Measurements from ENCODE around the gene C4orf50.

- TF ChIP-seq CTCF (IDR thresholded peaks at IDR 0.05; ENCODE audit: poor library complexity, severe bottlenecking) (no peak), MXI1 (conservative IDR thresholded peaks at IDR 0.05; ENCODE audit: poor library complexity, severe bottlenecking) (no peak), TAF1 (IDR thresholded peaks at IDR 0.05; ENCODE audit: low read depth) (no peak), SMC3 (conservative IDR thresholded peaks at IDR 0.05; ENCODE audit: poor library complexity) (no peak), EP300 (conservative IDR thresholded peaks at IDR 0.05; ENCODE audit: poor library complexity, severe bottlenecking) (no peak)
These were observed 61.2 kb downstream of the C4orf50 start for GRCh38 chr4:5957076-5957475.
